GM10248 (cell line): ENCODE measurements around the gene SCAI.
"Not testable (repeated sequence)": the region's sequence is repeated elsewhere in the genome, so short reads cannot be mapped to it uniquely, and the experiment has no call there.

ENCODE experiments used
- CTCF ChIA-PET: fragments of 300-600 bp; sonication (Branson Sonifier 250); formaldehyde crosslinking; extraction: SDS; loops from one replicate; lab custom pipeline; 2021; ENCODE audit warnings: antibody characterized with exemption; lab: Yijun Ruan, JAX
- POLR2A ChIA-PET: fragments of 350-650 bp; sonication (Branson Sonifier 250); formaldehyde crosslinking; extraction: SDS; loops from one replicate; lab custom pipeline; 2020; ENCODE audit warnings: antibody characterized with exemption; lab: Yijun Ruan, JAX
- DNase-seq: peaks from one replicate; pipeline ENCODE4 v3.0.0; 2012; ENCODE audit errors: extremely low spot score
- CTCF ChIP-seq: IDR thresholded peaks from 2 replicates; pipeline ENCODE4 v1.5.1; 2012; ENCODE audit warnings: mild to moderate bottlenecking, low read depth; ENCODE audit errors: extremely low read depth, missing control alignments, control extremely low read depth

The SCAI gene

GRCh38 chr9:124968238-124968637 lies 175.1 kb downstream of the SCAI start:
- DNase-seq, result no peak
- TF ChIP-seq CTCF, result no peak
- POLR2A ChIA-PET, result interaction anchor here (0.6 kb wide), 1 partner anchor 617 kb away, joined by 3 read pairs; no protein-coding TSS in a partner anchor
- CTCF ChIA-PET, result interaction anchor here (1.4 to 1.5 kb wide), 2 partner anchors 13 to 175 kb away, joined by 3 to 5 read pairs; partner anchors contain the start of gene SCAI

- CTCF ChIA-PET, result interaction anchor here (1.3 to 1.6 kb wide), 4 partner anchors 9 to 36 kb away, joined by 3 to 4 read pairs (median 3); no protein-coding TSS in a partner anchor
- DNase-seq, POLR2A ChIA-PET: not testable (repeated sequence)
These were observed 177.4 kb downstream of the SCAI start for GRCh38 chr9:124965775-124966568.

GRCh38 chr9:124964604-124965003 lies 178.7 kb downstream of the SCAI start:
- no peak for DNase-seq
- ChIA-PET CTCF (interaction anchor here (1.0 to 1.6 kb wide), 3 partner anchors 8 to 15 kb away, joined by 3 to 4 read pairs (median 3); no protein-coding TSS in a partner anchor), POLR2A (no interaction called here)
- no peak for TF ChIP-seq CTCF

- no peak for DNase-seq
- POLR2A ChIA-PET, result no interaction called here
- CTCF ChIA-PET, result interaction anchor here (1.0 to 1.6 kb wide), 2 partner anchors 9 to 14 kb away, joined by 3 to 4 read pairs; no protein-coding TSS in a partner anchor
These were observed 179.3 kb downstream of the SCAI start for GRCh38 chr9:124964056-124964455.

GRCh38 chr9:124960409-124960752 lies 182.9 kb downstream of the SCAI start:
- ChIA-PET CTCF (no interaction called here), POLR2A (no interaction called here)
- DNase-seq, result no peak
- TF ChIP-seq CTCF, result no peak

More at GRCh38 chr9:124964056-124964455, 179.3 kb downstream of the SCAI start:
- TF ChIP-seq CTCF, result no peak

GRCh38 chr9:124959671-124960408 lies 183.5 kb downstream of the SCAI start:
- DNase-seq, POLR2A ChIA-PET, CTCF ChIA-PET: not testable (repeated sequence)

GRCh38 chr9:124954255-124954654 lies 189.1 kb downstream of the SCAI start:
- TF ChIP-seq CTCF, result no peak
- ChIA-PET CTCF (interaction anchor here (0.8 to 1.2 kb wide), 2 partner anchors 10 to 13 kb away, joined by 3 to 4 read pairs; no protein-coding TSS in a partner anchor), POLR2A (no interaction called here)
- DNase-seq, result no peak
